Body of pancreas (tissue), 4 donors: ENCODE results near the gene NEB.

Experiments
- POLR2A ChIP-seq, 3 donors: fragments of 450-650 bp; IDR thresholded peaks; one replicate each; pipeline ENCODE4 v1.6.1; 2016; ENCODE audit warnings: antibody characterized with exemption in 3 of 3, mild to moderate bottlenecking in 2 of 3
- TF ChIP-seq, protein P1 (sequence below), 7 experiments: fragments of 450-650 bp in 4 of 7; fragments of 200-600 bp in 3 of 7; sonication (generic) in 3 of 7; IDR thresholded peaks; one replicate each; pipeline ENCODE4 v1.5.1; 2016 to 2019; ENCODE audit warnings: antibody characterized with exemption in 7 of 7

DNA sequence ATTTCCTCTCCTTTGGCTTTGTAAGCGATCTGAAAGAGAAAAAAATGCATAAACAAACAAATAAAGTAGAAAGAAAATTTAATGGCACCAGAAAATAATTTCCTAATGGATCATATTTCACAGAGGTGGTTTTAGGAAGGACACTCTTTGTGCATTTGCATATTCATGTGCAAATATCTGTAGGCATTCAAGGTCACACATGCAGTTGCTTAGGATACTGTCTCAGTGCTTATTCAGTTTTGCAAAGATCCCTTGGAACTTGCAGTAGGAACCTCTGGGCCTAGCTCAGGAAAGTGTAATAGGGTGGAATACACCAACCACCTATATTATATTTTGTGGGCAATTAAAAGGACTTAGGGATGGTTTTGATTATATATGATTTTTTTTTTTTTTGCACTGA, 54.3 kb downstream of the NEB start:
- TF ChIP-seq POLR2A (IDR thresholded peaks at IDR 0.05): no peak
- TF ChIP-seq, protein P1, sequence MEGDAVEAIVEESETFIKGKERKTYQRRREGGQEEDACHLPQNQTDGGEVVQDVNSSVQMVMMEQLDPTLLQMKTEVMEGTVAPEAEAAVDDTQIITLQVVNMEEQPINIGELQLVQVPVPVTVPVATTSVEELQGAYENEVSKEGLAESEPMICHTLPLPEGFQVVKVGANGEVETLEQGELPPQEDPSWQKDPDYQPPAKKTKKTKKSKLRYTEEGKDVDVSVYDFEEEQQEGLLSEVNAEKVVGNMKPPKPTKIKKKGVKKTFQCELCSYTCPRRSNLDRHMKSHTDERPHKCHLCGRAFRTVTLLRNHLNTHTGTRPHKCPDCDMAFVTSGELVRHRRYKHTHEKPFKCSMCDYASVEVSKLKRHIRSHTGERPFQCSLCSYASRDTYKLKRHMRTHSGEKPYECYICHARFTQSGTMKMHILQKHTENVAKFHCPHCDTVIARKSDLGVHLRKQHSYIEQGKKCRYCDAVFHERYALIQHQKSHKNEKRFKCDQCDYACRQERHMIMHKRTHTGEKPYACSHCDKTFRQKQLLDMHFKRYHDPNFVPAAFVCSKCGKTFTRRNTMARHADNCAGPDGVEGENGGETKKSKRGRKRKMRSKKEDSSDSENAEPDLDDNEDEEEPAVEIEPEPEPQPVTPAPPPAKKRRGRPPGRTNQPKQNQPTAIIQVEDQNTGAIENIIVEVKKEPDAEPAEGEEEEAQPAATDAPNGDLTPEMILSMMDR (IDR thresholded peaks at IDR 0.05): no peak
